Mammary epithelial cell (primary cell): ENCODE measurements around the gene ROPN1B.
"Not testable (repeated sequence)": the region's sequence is repeated elsewhere in the genome, so short reads cannot be mapped to it uniquely, and the experiment has no call there.

ENCODE experiments used
- CTCF ChIP-seq, 2 donors: IDR thresholded peaks in 1 of 2; conservative IDR thresholded peaks in 1 of 2; 2 replicates each; pipeline ENCODE4 v1.5.1; 2011 to 2012; ENCODE audit warnings: inconsistent platforms in 2 of 2, low read length in 2 of 2, mild to moderate bottlenecking in 2 of 2, control low read depth in 1 of 2, low read depth in 1 of 2; ENCODE audit not compliant: insufficient read depth in 1 of 2; ENCODE audit errors: extremely low read depth in 1 of 2
- EZH2 ChIP-seq: IDR thresholded peaks from 2 replicates; pipeline ENCODE4 v1.6.1; 2012; ENCODE audit warnings: low read length, inconsistent platforms, borderline replicate concordance

- TF ChIP-seq CTCF (conservative IDR thresholded peaks at IDR 0.05 in 1 of 2, IDR thresholded peaks at IDR 0.05 in 1 of 2; ENCODE audit: extremely low read depth in 1 of 2, insufficient read depth in 1 of 2, low read depth in 1 of 2, low read length in 2 of 2); EZH2: not testable (repeated sequence)
These were observed 48.2 kb upstream of the ROPN1B start for GRCh38 chr3:125920751-125921279.
